ENCODE results near the gene PRKCD. TPM values are rescaled to one million over a fixed set of nuclear protein-coding genes. Genes with fewer than 3 reads are reported as not detected.

PRKCD gene
- total RNA-seq, 1 experiment from 2014 or later, result 19.2 TPM

GRCh38 chr3:53140847-53141845 lies 19.9 kb upstream of the PRKCD start:
- TF ChIP-seq ATF6 (CRISPR knock-in tag; IDR thresholded peaks at IDR 0.05), result no peak
- no peak for TF ChIP-seq ZMAT4 (CRISPR knock-in tag; IDR thresholded peaks at IDR 0.05)
- no peak for TF ChIP-seq CREM (CRISPR knock-in tag; IDR thresholded peaks at IDR 0.05)
- TF ChIP-seq GRHL2 (CRISPR knock-in tag; IDR thresholded peaks at IDR 0.05; ENCODE audit: insufficient replicate concordance, severe bottlenecking), result no peak
- no peak for TF ChIP-seq ELF4 (CRISPR knock-in tag; IDR thresholded peaks at IDR 0.05; ENCODE audit: low read depth)
- TF ChIP-seq PREB (CRISPR knock-in tag; IDR thresholded peaks at IDR 0.05; ENCODE audit: borderline replicate concordance), result no peak
- no peak for TF ChIP-seq ZNF532 (CRISPR knock-in tag; IDR thresholded peaks at IDR 0.05; ENCODE audit: borderline replicate concordance)
- no peak for TF ChIP-seq SMAD4 (CRISPR knock-in tag; IDR thresholded peaks at IDR 0.05)
- TF ChIP-seq CTCF (IDR thresholded peaks at IDR 0.05), result no peak
- no peak for TF ChIP-seq OVOL2 (CRISPR knock-in tag; IDR thresholded peaks at IDR 0.05; ENCODE audit: borderline replicate concordance)
- no peak for TF ChIP-seq E2F1 (CRISPR knock-in tag; IDR thresholded peaks at IDR 0.05)
- no peak for TF ChIP-seq USF2 (CRISPR knock-in tag; IDR thresholded peaks at IDR 0.05)
- TF ChIP-seq ZNF281 (CRISPR knock-in tag; IDR thresholded peaks at IDR 0.05), result no peak
- TF ChIP-seq FOXJ3 (CRISPR knock-in tag; IDR thresholded peaks at IDR 0.05; ENCODE audit: borderline replicate concordance), result no peak
- TF ChIP-seq ZNF425 (CRISPR knock-in tag; conservative IDR thresholded peaks at IDR 0.05), result no peak
- no peak overlapping the region for H3K27ac Mint-ChIP-seq

More at GRCh38 chr3:53140847-53141845, 19.9 kb upstream of the PRKCD start:
- peaks cover 6% of the 10 kb centered on the region; the same call in 1 of the 2 replicates for H3K4me1 Mint-ChIP-seq
- H3K27me3 Mint-ChIP-seq (ENCODE audit: low read depth), result no peaks in the 10 kb centered on the region
- no peak for ATAC-seq
- no peak overlapping the region for H3K4me3 Mint-ChIP-seq
- CTCF ChIA-PET, result interaction anchor here (0.8 to 1.4 kb wide), 4 partner anchors 18 to 55 kb away, joined by 3 to 4 read pairs (median 3); no protein-coding TSS in a partner anchor
- H3K9me3 Mint-ChIP-seq, result no peaks in the 10 kb centered on the region
- DNase-seq (ENCODE audit: low spot score), result no peak
- POLR2A ChIA-PET, result no interaction called here
- no peaks in the 10 kb centered on the region for H3K36me3 Mint-ChIP-seq
